ENCODE measurements around the gene KCNJ10.

Gene KCNJ10

DNA sequence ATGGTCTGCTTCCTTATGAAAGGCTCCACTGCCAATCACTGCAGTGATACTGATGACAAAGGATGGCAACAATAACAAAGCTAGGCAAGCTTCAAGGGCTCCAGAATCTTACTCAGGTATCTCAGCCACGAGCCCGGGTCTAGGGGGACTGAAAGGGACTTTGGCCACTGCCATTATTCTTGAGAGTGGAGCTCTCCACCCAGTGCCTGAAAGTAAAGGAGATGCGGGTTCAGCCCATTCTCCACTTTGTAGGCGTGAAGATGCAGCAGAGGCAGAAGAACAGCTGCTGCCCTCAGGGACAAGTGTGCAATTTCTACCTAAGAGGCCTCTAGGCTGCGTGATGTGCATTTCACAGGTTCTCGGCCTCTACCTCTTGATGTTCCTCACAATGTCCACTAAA is 84.5 kb downstream of the KCNJ10 start:
- DNase-seq, result no peak

DNA sequence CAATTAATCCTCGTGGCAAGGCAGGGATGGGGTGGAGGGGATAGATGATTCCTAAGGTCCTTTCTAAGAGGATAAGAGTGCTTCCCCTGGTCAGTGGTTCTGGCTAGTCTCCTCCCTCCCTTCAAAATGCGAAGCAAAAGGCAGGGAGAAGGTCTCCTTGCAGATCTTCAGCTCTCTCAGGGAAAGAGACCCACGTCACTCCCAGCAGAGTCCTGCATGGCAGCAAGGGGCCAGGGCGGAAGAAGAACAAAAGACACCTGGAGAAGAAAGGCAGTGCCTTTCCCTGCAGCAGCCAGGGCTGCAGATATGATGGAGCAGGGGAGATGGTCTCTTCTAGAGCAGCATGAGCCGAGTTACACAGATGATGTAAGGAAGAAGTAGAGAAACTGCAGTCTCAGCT is 86.3 kb downstream of the KCNJ10 start:
- DNase-seq, result no peak

DNA sequence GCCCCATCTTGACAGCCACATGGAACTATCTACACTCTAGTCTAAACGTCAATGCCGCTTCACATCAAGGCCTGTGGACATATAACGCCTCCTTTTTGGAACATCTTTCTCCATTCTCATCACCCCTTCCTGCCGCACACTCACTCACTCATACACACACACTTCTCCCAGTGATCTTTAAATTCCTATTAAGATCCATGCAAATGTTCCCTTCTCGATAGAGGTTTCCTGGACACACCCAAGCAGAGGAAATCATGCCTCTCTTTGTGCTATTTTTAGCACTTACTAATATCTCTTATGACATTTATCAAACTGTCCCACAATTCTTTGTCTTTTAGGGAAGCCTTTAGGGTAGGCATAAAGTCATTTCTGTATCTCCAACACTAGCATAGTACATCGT is 87.7 kb downstream of the KCNJ10 start:
- no peak for DNase-seq

DNA sequence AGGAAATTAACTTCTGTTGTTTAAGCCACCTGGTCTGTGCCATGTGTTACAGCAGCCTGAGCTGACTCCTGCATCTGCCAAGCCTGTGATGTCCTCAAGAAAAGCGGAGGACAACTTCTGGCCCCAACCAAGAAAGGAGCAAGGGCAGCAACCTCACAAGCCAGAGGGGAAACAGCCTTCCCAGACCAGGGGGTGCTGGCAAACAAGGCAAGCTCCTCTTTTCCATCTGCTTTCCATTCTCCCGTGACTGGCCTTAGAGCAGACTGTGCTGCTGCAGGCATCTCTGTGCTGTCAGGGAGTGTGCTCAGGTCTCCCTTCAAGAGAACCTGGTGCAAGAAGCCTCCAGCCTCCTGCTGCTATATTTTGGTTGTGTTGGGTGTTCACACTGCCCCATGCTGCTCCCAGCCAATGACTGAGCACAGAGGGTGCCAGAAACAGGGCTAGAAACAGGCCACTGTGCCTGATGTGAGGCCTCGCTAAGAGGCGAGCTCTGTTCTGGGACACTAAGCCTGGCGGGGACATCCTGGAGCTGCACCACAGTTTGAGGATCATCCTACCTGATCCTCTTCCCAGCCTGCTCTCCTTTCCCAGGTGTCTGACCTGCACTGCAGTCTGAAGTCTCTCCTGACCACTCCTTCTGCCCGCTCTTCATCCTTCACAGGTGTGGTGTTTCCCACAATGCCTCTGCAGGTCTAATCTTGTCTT is 88.5 kb downstream of the KCNJ10 start:
- DNase-seq, result no peak

DNA sequence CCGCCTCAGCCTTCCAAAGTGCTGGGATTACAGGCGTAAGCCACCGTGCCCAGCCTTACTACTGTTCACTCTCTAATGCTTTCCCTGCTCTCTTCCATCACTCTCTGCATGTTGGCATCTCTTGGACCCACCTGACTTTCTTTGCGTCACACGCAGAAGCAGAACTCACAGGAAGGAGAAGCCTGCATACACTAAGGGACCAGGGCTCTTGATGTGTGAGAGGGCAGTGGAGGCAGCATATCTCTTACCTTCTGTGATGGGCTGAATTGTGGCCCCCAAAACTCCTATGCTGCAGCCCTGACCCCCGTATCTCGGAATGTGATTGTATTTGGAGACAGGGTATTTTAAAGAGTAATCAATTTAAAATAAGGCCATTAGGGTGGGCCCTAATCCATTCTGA is 89.2 kb downstream of the KCNJ10 start:
- no peak for DNase-seq

DNA sequence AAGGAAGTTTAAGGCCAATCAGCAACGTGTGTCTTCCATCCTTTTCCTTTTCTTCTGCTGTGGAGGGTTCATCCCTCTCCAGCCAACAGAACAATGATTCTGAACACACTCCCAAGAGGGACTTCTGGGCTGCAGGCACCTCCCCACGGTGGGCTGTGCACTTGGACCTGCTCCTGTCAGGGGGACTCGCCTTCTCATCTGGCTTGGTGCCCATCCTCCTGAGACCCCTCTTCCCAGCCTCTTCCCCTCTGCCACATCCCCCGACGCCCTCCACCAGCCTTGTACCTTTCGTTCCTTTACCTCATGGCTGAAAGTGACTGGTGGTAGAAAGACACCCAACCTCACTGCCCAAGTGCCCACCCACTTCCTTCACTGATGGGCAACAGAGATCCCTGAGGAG is 89.9 kb downstream of the KCNJ10 start:
- DNase-seq, result no peak

DNA sequence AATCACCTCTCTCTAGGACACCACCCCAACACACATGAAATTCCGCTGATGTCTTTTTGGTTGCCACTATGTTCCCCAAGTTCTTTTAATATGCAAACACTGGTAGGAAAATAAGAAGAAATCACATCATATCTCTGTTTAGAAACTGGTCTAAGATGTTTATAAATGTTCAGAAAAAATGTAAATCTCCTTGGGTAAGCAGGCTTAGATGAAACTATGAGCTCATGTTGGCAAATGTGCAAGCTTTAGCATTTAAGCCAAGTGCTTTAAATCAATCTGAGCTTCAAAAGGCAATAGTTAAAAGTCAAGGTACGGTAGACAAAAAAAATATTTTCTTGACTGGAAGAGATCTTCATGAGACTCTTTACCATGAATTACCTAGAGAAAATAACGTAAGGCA is 90.7 kb downstream of the KCNJ10 start:
- no peak for DNase-seq

DNA sequence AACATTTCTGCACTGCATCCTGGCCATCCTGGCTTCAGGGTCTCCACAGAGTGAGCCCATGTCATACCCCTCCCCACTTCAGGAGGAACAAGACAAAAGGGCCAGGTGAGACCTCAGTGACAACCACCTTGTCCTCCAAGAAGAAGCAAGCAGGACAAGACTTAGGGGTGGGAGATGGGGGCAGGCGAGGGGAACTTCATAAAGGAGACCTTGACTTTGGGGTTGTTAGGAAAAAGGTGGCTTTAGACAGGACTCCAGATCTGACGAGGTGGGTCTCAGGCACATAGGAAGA is 91.9 kb downstream of the KCNJ10 start:
- no peak for DNase-seq

DNA sequence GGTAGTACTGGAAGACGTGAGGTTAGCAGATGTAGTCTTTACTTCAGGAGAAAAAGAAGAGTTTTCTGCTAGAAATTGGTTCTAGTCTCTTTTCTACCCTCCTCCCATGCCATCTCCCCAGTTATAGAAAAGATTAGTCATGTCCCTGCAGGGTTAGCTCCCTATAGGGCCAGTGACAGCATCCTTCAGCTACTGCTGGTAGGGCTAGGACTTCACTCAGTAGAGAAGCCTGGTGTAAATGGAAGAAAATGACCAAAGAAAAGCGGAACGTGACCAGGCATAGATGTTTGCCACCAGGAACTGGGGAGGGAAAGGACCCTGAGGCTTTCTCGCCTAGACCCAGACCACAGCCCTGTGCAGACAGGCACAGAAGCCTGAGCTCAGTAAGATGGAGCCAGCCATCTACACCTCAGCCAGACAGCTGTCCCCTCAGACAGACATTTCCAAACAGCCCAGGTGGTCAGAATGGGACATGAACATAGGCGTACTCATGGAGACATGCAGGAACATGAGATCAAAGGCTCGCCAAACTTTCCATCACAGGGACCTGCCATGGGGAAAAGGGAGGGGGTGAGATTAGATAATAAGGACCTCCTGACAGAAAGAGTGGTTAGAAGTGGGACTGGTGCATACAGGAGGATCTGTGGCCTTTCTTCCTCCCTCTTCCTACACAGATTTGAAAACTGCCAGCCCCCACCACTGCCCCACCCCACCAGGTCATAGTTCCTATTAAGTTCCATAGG is 92.4 kb downstream of the KCNJ10 start:
- no peak for DNase-seq

DNA sequence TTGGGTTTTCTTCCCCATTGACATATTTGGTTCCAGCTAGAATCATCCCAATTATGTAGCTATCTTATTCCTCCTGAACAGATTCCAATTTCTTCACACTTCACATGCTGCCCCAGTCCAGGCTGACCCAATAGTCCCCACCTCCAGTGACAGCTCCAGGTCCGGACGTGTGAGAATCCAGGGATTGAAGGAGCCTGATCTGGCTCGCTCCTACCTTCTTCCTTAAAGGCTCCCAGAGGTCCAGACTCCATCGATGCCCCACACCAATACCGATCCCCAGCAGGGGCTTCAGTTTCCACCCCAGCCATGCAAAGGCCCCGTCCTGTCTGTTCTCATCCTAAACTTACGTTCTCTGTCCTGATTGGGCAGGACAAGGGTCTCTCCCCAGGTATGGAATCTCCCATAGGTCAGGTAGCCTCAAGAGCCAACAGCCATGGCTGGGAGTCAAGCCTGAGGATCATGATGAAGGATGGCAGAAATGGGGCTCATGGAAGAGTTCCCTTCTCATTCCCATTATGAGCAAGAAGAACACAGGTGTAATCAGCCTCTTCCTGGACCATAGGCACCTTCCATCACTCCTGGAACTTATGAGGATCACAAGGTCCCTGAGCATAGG is 95.5 kb downstream of the KCNJ10 start:
- no peak for DNase-seq

DNA sequence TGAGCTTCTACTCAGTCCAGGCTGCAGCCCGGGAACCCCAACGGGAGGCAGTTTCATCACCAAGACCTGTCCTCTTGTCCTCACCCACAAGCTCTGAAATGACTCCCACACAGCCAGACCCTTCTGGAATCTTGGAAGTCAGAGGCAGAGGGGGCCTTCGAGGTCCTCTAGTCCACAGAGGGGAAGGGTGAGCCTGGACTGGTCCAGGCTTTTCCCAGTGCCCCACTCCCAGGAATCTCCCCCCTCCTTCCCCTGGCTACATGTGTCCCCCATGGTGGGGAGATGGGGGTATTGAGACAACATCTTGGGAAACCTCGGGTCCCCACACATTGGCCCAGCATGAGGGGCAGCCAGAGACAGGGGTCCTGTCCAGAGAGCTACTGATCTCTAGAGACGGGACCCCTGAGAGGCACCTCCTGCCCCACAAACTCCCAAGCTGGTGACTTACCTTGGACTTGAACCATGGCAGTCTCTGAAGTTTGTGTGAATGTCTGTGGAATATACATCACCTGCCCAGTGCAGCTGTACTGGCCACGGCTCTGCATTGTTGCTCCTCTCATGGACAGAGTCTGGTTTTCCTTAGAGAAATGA is 96.5 kb downstream of the KCNJ10 start:
- DNase-seq, result no peak

DNA sequence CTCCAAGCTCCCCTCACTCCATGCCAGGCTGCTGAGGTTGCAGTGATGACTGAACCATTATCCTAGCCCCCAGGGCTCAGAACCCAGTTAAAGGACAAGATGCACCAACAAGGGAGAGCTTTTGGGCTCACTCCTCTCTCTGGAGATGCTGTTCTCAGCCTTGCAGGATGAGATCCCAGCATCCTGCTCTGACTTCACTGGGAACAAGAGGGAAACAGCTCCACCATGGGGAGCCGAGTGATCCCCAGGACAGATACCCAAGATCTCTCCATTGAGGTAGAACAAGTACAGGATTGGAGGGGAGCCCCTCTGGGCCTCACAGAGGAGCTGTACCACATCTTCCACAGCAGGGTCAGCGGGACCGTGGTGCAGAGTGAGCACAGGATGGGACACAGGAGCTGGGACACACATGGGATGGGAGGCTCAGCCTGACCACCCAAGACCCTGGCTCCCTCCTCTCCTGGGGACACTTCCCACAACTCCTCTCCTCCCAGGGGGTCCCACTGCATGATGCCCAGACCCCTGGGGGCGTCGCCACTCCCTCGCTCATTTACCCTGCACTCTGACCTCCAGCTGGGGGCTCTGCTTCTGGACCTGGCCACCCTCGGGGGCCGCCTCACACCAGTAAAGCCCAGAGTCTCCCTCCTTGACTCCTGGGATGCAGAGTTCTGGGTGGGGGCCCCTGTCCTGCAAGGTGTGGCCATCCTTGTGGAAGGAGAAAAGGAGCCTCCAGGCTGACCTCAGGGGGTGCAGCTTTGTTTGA is 97.3 kb downstream of the KCNJ10 start:
- DNase-seq, result no peak

DNA sequence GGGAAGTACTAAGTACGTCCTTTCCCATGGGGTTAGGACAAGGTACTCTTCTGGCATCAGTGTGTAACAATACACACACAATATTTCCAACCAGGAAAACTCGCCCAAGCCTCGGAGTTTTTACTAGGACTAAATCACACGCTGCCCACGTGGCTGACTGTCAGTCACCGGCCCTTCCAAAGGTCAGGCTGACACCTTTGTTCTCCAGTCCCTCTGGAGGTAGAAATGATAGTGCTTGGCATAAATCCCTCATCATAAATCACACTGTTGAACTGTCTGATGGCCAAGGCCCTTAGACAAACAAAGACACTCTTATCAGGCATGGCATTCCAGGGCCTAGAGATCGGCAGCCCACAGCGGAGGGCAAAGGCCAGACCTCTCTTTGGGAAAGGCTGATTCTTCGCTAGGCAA is 99.0 kb downstream of the KCNJ10 start:
- no peak for DNase-seq

DNA sequence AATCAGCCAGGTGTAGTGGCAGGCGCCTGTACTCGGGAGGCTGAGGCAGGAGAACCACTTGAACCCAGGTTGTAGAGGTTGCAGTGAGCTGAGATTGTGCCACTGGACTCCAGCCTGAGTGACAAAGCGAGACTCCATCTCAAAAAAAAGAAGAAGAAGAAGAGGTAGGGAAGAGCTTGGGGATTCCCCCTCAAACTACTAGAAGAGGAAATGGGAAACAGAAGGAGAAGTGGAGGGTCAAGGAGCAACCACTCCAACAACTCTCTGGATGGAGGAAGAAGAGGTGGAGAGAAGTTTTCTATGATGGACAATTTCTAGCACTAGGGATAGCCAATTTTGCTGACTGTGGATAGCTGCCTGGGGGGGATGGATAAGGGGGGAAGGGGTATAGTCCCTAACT is 101.1 kb downstream of the KCNJ10 start:
- DNase-seq, result no peak

DNA sequence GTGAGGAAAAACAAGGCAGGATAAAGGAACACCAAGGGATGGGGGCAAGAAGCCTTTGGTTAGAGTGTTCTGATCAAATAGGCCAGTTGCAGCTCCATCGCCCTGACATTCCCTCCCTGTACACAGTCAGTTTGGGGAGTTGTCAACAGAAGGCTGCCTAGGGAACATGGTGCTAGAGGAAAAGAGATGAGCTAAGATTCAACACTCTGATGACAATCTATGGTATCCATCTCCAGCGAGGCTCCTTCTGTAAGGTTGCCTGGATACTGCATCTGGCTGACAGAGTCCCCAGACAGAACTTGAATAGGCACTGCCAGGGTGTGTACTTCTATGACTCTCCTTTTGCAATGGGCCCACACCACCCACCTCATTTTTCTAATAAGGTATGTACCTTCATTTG is 104.7 kb downstream of the KCNJ10 start:
- no peak for DNase-seq

DNA sequence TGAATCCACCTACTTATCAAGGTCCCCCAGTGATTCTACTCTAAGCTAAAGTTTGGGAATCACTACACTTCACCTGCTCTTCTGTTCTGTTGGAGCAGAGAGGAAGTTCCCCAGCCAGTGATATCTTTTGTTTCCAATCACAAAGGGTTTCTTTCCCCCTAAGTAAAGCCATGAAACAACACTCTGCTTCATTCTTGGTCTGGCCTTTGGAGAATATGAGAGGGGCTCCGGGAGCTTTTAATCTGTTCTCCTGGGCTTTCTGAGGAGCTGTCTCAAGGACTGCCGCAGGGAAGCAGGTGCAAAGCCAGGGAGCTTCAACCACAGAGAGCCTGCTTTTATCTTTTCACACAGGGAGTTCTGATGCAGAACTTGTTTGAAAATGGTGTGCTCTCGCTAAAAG is 105.8 kb downstream of the KCNJ10 start:
- DNase-seq, result no peak

DNA sequence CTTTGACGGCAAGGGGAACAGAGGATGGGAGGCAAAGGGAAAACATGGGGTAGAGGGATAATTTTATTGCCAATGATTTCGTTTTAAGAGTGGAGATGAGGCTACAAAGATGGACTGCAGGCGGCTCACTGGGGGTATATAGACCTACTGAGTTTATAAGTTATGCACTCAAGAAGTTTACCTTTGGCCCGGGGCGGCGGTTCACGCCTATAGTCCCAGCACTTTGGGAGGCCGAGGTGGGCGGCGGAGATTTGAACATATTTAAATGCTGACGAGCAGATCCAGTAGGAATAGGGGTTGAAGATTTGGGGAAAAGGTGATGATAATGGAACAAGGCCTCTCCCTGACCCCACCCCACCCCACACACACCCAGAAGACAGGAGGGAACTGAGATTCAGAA is 107.8 kb downstream of the KCNJ10 start:
- DNase-seq, result no peak

DNA sequence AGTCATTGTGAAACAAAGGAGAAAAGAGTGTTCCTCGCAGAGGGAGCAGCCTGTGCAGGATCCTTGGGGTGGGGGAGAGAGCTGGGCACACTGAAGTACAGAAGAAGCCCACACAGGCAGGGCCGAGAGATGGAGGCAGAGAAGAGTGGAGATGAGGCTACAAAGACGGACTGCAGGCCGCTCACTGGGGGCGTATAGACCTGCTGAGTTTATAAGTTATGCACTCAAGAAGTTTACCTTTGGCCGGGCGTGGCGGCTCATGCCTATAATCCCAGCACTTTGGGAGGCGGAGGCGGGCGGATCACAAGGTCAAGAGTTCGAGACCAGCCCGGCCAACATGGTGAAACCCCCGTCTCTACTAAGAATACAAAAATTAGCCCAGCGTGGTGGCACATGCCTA is 108.3 kb downstream of the KCNJ10 start:
- DNase-seq, result no peak

DNA sequence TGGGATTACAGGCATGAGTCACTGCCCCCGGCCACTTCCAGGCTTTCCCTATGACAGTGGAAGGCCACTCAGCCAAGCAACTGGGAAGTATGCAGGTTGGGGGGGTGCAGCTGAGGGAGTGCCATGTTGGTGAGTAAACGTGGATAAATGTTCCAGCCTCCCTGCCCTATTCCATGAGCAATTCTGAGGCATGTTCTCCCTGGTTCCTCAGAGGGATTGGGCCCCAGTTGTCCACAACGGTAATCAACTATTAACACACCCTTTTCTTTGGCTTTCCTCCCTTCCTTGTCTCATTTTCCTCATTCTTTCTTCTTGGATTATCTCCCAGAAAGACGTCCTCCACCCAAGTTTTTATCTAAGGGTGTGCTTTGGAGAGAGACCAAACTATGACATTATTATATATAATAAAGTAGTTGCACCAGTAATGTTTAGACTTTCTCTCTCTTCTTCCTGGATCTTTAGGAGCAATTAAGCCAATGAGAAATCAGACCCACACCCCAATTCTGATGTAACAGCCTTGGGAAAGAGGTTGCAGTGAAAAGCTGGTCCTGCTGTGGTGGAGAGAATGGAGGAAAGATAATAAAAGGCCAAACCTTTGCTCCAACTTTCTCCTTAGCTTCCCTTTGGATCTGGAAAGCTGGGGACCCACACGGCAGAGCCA is 109.1 kb downstream of the KCNJ10 start:
- no peak for DNase-seq

DNA sequence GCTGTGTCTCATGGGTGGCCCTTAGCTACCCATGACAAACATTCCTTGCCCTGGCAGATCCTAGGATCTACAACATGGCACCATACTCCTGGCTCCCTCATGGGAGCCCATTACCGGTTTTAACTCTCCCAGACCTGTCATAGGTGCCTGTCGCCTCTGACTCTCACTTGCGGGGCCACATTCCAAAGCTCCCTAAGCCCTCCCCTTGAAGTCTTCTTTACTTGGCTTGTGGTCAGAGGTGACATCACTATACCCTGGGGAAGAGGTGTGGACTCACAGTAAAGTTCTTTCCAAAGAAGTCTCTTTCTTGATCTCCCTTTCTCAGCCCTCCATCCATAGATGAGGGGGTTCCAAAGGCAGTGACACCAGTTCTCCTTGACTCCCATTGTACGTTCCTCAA is 110.5 kb downstream of the KCNJ10 start:
- no peak for DNase-seq

DNA sequence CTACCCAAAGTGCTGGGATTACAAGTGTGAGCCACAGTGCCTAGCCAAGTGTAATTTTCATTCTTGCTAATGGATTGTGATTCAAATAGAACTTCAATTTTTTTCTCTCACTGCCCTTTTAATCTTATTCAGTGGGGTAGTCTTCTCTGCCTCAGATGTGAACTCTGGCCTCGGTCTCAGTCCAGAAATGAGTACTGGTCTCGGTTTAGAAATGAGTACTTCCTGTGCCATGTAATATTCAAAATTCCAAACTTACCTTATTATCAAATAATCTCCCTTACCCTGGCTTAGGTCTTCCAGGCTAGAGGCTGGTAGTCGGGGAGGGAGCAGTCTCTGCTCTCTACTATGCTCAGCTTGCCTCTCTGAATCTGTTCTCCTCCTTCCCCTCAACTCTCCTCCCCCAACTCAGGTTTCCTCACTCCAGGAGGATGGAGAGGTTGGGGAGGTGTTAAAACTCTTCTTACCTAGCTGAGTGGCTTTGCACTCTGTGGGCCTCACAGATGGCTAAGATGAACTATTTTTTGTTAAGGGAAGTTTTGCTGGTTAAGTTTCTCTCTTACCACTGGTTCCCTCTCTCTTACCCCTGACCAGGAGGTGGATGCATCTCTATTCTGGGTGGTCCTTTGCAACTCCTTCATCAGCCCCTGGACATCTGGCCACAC is 111.1 kb downstream of the KCNJ10 start:
- DNase-seq, result no peak

DNA sequence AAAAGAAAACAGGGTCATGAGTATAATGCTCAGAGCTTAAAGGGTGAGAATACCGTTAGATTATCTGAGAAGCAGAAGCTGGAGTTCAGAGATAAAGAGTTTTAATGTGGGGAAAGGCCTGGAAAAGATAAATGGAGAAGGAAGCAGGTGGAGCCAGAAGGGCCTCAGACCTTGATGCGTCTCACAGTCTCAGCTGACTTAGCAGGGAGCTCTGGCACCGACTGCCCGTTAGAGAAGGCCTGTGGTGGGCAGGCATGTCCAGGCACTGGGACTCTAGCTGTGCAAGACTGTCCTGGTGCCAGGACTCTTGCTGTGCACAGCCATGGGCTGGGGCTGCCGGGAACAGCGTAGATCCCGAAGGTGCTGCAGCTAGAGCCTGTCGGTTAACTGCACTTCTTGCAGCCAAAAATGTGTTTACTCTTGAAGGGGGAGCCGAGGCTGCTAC is 112.1 kb downstream of the KCNJ10 start:
- no peak for DNase-seq
